H1 (cell line): Measurements from ENCODE around the gene SH3PXD2A. TPM values are rescaled to one million over a fixed set of nuclear protein-coding genes. Genes with fewer than 3 reads are reported as not detected.

Experiments
- CTCF ChIA-PET: fragments of 300-600 bp; sonication (Branson Sonifier 250); formaldehyde crosslinking; loops from one replicate; lab custom pipeline; 2021; ENCODE audit not compliant: partially characterized antibody; lab: Charles Lee
- POLR2A ChIA-PET: fragments of 300-600 bp; sonication (Branson Sonifier 250); formaldehyde crosslinking; loops from one replicate; lab custom pipeline; 2021; ENCODE audit warnings: inconsistent platforms; ENCODE audit not compliant: partially characterized antibody; lab: Charles Lee
- DNase-seq, 2 experiments: peaks; one replicate each; pipeline versions ENCODE4 v3.0.0 to v3.0.0-alpha.2; 2010 to 2022; ENCODE audit warnings: low spot score in 2 of 2, low read depth in 1 of 2, mixed read lengths in 1 of 2
- FAIRE-seq: peaks from 2 replicates; lab custom pipeline; 2011; peaks lifted over from hg19 to GRCh38; lab: Jason Lieb, UNC
- H2AFZ ChIP-seq: 2 replicates; pipeline ENCODE4 v1.8.1; 2012; ENCODE audit warnings: low read length, inconsistent platforms
- H2AK5ac ChIP-seq: 2 replicates; pipeline ENCODE4 v1.6.1; 2013; ENCODE audit warnings: low read depth, low read length
- H2BK120ac ChIP-seq: replicated peaks from 2 replicates; pipeline ENCODE3; 2013; ENCODE audit warnings: low read depth, low read length, inconsistent platforms
- H2BK12ac ChIP-seq: 2 replicates; pipeline ENCODE4 v1.6.1; 2013; ENCODE audit warnings: low read depth, low read length
- H2BK15ac ChIP-seq: 2 replicates; pipeline ENCODE4 v1.6.1; 2013; ENCODE audit warnings: low read length
- H2BK20ac ChIP-seq: 2 replicates; pipeline ENCODE4 v1.6.1; 2013; ENCODE audit warnings: low read length
- H2BK5ac ChIP-seq: 2 replicates; pipeline ENCODE4 v1.6.1; 2013; ENCODE audit warnings: low read depth, low read length
- H3K14ac ChIP-seq: 2 replicates; pipeline ENCODE4 v1.6.1; 2013; ENCODE audit warnings: inconsistent platforms; ENCODE audit not compliant: insufficient read length
- H3K18ac ChIP-seq: 2 replicates; pipeline ENCODE4 v1.6.1; 2013; ENCODE audit warnings: low read length; ENCODE audit errors: extremely low read depth
- H3K23ac ChIP-seq: 2 replicates; pipeline ENCODE4 v1.6.1; 2013; ENCODE audit warnings: inconsistent platforms; ENCODE audit not compliant: insufficient read length
- H3K23me2 ChIP-seq: 2 replicates; pipeline ENCODE4 v1.6.1; 2013; ENCODE audit warnings: low read depth, low read length
- H3K27ac ChIP-seq: 2 replicates; pipeline ENCODE4 v1.6.1; 2011; ENCODE audit warnings: low read depth, low read length, inconsistent platforms
- H3K27me3 ChIP-seq, 4 experiments: replicated peaks in 1 of 4; 1 replicate in 1 of 4; 2 replicates in 3 of 4; pipeline versions ENCODE4 v1.6.1 to v1.8.1; 2011 to 2013; ENCODE audit warnings: low read length in 3 of 4, mild to moderate bottlenecking in 3 of 4, inconsistent platforms in 2 of 4, mixed read lengths in 2 of 4, moderate library complexity in 1 of 4; ENCODE audit not compliant: control insufficient read depth in 3 of 4, insufficient read depth in 3 of 4; ENCODE audit errors: extremely low read depth in 1 of 4
- H3K36me3 ChIP-seq, 4 experiments: 2 replicates each; pipeline versions ENCODE4 v1.6.1 to v1.8.1; 2011 to 2013; ENCODE audit warnings: mild to moderate bottlenecking in 4 of 4, low read length in 3 of 4, moderate library complexity in 2 of 4, control low read depth in 1 of 4, inconsistent platforms in 1 of 4; ENCODE audit not compliant: insufficient read depth in 4 of 4, control insufficient read depth in 2 of 4
- H3K4ac ChIP-seq: replicated peaks from 2 replicates; pipeline ENCODE3; 2013; ENCODE audit warnings: low read length, low read depth, mixed read lengths, inconsistent platforms; ENCODE audit not compliant: insufficient read length
- H3K4me1 ChIP-seq, 4 experiments: replicated peaks in 1 of 4; 1 replicate in 1 of 4; 2 replicates in 3 of 4; pipeline versions ENCODE4 v1.6.1 to v1.8.1; 2011 to 2013; ENCODE audit warnings: low read length in 3 of 4, inconsistent platforms in 2 of 4, mixed read lengths in 1 of 4; ENCODE audit not compliant: insufficient read depth in 4 of 4, control insufficient read depth in 3 of 4
- H3K4me2 ChIP-seq, 2 experiments: 2 replicates each; pipeline versions ENCODE4 v1.6.1 to v1.8.1; 2011 to 2013; ENCODE audit warnings: low read depth in 2 of 2, low read length in 2 of 2, control low read depth in 1 of 2, inconsistent platforms in 1 of 2, mild to moderate bottlenecking in 1 of 2; ENCODE audit not compliant: insufficient read depth in 1 of 2
- H3K4me3 ChIP-seq, 4 experiments: fragments of 200-600, 300-600 bp in 1 of 4; sonication (generic), shearing (Covaris generic), sonication (Bioruptor Twin) in 1 of 4; 2 replicates each; pipeline versions ENCODE4 v1.5.1 to v1.8.1; 2011 to 2016; ENCODE audit warnings: low read length in 4 of 4, low read depth in 3 of 4, control low read depth in 2 of 4, inconsistent platforms in 2 of 4, mild to moderate bottlenecking in 2 of 4, mixed read lengths in 1 of 4, moderate library complexity in 1 of 4; ENCODE audit not compliant: insufficient read depth in 2 of 4; ENCODE audit errors: extremely low read depth in 1 of 4
- H3K56ac ChIP-seq: replicated peaks from 2 replicates; pipeline ENCODE3; 2013; ENCODE audit warnings: low read depth, mild to moderate bottlenecking, mixed read lengths, low read length, inconsistent platforms; ENCODE audit not compliant: insufficient read length
- H3K79me1 ChIP-seq: 2 replicates; pipeline ENCODE4 v1.6.1; 2013; ENCODE audit warnings: low read depth, low read length, control low read depth
- H3K79me2 ChIP-seq, 2 experiments: 2 replicates each; pipeline versions ENCODE4 v1.6.1 to v1.8.1; 2012 to 2013; ENCODE audit warnings: low read length in 2 of 2, mild to moderate bottlenecking in 2 of 2, inconsistent platforms in 1 of 2; ENCODE audit not compliant: insufficient read depth in 2 of 2, control insufficient read depth in 1 of 2
- H3K9ac ChIP-seq, 4 experiments: replicated peaks in 1 of 4; 1 replicate in 1 of 4; 2 replicates in 3 of 4; pipeline versions ENCODE4 v1.6.1 to v1.8.1; 2011 to 2013; ENCODE audit warnings: low read depth in 3 of 4, low read length in 3 of 4, control low read depth in 2 of 4, mild to moderate bottlenecking in 2 of 4, moderate library complexity in 2 of 4, inconsistent platforms in 1 of 4; ENCODE audit errors: extremely low read depth in 1 of 4
- H3K9me3 ChIP-seq, 2 experiments: 2 replicates each; pipeline versions ENCODE4 v1.6.1 to v1.8.1; 2012 to 2013; ENCODE audit warnings: mild to moderate bottlenecking in 2 of 2, moderate library complexity in 2 of 2, control low read depth in 1 of 2, inconsistent platforms in 1 of 2, low read depth in 1 of 2, low read length in 1 of 2, mixed read lengths in 1 of 2; ENCODE audit not compliant: insufficient read depth in 2 of 2
- H4K20me1 ChIP-seq, 2 experiments: replicated peaks in 1 of 2; 2 replicates each; pipeline versions ENCODE3 to v1.8.1; 2011 to 2013; ENCODE audit warnings: inconsistent platforms in 2 of 2, low read length in 2 of 2, mild to moderate bottlenecking in 1 of 2; ENCODE audit not compliant: insufficient read depth in 2 of 2, control insufficient read depth in 1 of 2
- H4K5ac ChIP-seq: 2 replicates; pipeline ENCODE4 v1.6.1; 2013; ENCODE audit warnings: low read length, low read depth, mixed read lengths, inconsistent platforms; ENCODE audit not compliant: insufficient read length
- H4K8ac ChIP-seq: 2 replicates; pipeline ENCODE4 v1.8.0; 2013; ENCODE audit warnings: mild to moderate bottlenecking, moderate library complexity, low read length, inconsistent platforms; ENCODE audit not compliant: insufficient read depth; ENCODE audit errors: extremely low read depth
- H4K91ac ChIP-seq: replicated peaks from 2 replicates; pipeline ENCODE3; 2013; ENCODE audit warnings: low read length, mixed read lengths, inconsistent platforms; ENCODE audit not compliant: insufficient read length
- BRCA1 ChIP-seq: IDR thresholded peaks from 2 replicates; pipeline ENCODE4 v1.6.1; 2012; ENCODE audit warnings: low read depth, low read length, improper control_type of control experiment
- CBX8 ChIP-seq: fragments of 300-800, 300-1000 bp; sonication (generic); IDR thresholded peaks from 2 replicates; pipeline ENCODE4 v1.7.1; 2016; ENCODE audit warnings: low read depth, low read length, borderline replicate concordance
- CHD2 ChIP-seq: IDR thresholded peaks from 2 replicates; pipeline ENCODE4 v1.6.1; 2012; ENCODE audit warnings: low read length, improper control_type of control experiment
- GABPA ChIP-seq: IDR thresholded peaks from 2 replicates; pipeline ENCODE4 v1.6.1; 2011; ENCODE audit warnings: mild to moderate bottlenecking, low read length, moderate library complexity, borderline replicate concordance; ENCODE audit not compliant: insufficient read depth
- NANOG ChIP-seq: IDR thresholded peaks from 2 replicates; pipeline ENCODE4 v1.6.1; 2011; ENCODE audit warnings: low read length, low read depth, mild to moderate bottlenecking, inconsistent platforms; ENCODE audit not compliant: insufficient read depth, poor library complexity, severe bottlenecking
- RBBP5 ChIP-seq: IDR thresholded peaks from 2 replicates; pipeline ENCODE4 v1.7.1; 2012; ENCODE audit warnings: low read depth, mild to moderate bottlenecking, inconsistent platforms, low read length, moderate library complexity, borderline replicate concordance
- RFX5 ChIP-seq: IDR thresholded peaks from 2 replicates; pipeline ENCODE4 v1.6.1; 2011; ENCODE audit warnings: low read depth, low read length, improper control_type of control experiment, borderline replicate concordance
- SP1 ChIP-seq: IDR thresholded peaks from 2 replicates; pipeline ENCODE4 v1.6.1; 2011; ENCODE audit warnings: low read depth, low read length
- SP2 ChIP-seq: IDR thresholded peaks from 2 replicates; pipeline ENCODE4 v1.6.1; 2012; ENCODE audit warnings: mild to moderate bottlenecking, low read length, inconsistent platforms
- TBP ChIP-seq: IDR thresholded peaks from 2 replicates; pipeline ENCODE4 v1.6.1; 2011; ENCODE audit warnings: low read depth, low read length, improper control_type of control experiment
- YY1 ChIP-seq: IDR thresholded peaks from 2 replicates; pipeline ENCODE4 v1.6.1; 2011; ENCODE audit warnings: low read depth, mild to moderate bottlenecking, low read length
- ZNF274 ChIP-seq: IDR thresholded peaks from 2 replicates; pipeline ENCODE4 v1.7.0; 2012; ENCODE audit warnings: low read length, borderline replicate concordance; ENCODE audit errors: extremely low read depth
- WGBS, 2 experiments: shearing (Covaris generic) in 1 of 2; methylation state at CpG; one replicate each; pipeline versions ENCODE4 v1.1.6 to v1.1.7; 2013 to 2015; ENCODE audit warnings: low lambda C conversion rate in 2 of 2, mixed read lengths in 2 of 2, inconsistent platforms in 1 of 2, low coverage in 1 of 2, missing lambda C conversion rate in 1 of 2; ENCODE audit not compliant: insufficient replicate concordance in 2 of 2, insufficient coverage in 1 of 2, insufficient read length in 1 of 2; ENCODE audit errors: extremely low coverage in 1 of 2, missing lambda C conversion rate in 1 of 2; 5-methylcytosine and 5-hydroxymethylcytosine counted together
- polyA plus RNA-seq, 7 experiments: library from polyadenylated mRNA; depleted of rRNA in 3 of 7; stranded (reverse) in 5 of 7; unstranded in 2 of 7; fragments of >200 nt in 5 of 7; fragments of 200-250 nt in 2 of 7; gene quantifications; 1 replicate in 5 of 7; 2 replicates in 1 of 7; 4 replicates in 1 of 7; pipeline versions ENCODE4 v1.2.1 to v1.2.3, GENCODE V29; 2011 to 2013; ENCODE audit warnings: missing spikeins in 2 of 7, mixed read lengths in 2 of 7
- total RNA-seq: library from RNA; stranded (reverse); fragmentation: NEBNext Ultra II Directional; extraction: Animal tissue kit (Norgen Biotek cat#: 25700); gene quantifications from 2 replicates; pipeline ENCODE4 v1.2.1, GENCODE V29; 2021
- TF ChIP-seq, protein P1 (sequence below): IDR thresholded peaks from 2 replicates; pipeline ENCODE4 v1.6.1; 2011; ENCODE audit warnings: low read depth, mild to moderate bottlenecking, low read length; ENCODE audit not compliant: insufficient read depth

Gene SH3PXD2A
- total and polyA plus RNA-seq, 2 of the 8 experiments (the other 6 are each of a cell fraction or from before 2014, with no cell fraction given): 5.4 to 16.3 TPM

DNA sequence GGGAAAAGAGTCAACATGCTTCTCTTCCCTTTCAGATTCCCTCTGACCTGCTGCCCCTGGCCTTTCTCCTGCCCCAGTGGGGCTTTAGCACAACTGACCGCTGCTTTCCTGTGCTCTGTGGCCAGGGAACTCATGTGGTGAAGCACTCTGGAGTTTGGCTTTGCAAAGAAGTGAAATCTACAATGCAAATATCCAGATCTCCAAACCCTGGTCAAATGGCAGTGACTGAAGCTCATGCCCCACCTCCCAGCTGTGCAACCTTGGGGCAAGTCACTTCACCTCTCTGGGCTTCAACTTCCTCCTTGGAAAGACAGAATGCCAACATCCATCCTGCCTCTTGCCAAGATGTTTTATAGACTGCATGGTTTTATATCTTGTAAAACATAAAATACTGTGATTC, 204.0 kb downstream of the SH3PXD2A start:
- H2AK5ac ChIP-seq: no peak overlapping the region
- peak overlapping the region; percentile 25; the same call in 1 of the 2 replicates for H3K18ac ChIP-seq
- H3K23ac ChIP-seq: no peak overlapping the region
- CTCF ChIA-PET: interaction anchor here (1.4 to 27.1 kb wide), 5 partner anchors 11 to 58 kb away, joined by 6 to 336 read pairs (median 21); no protein-coding TSS in a partner anchor
- no peak overlapping the region for H4K8ac ChIP-seq
- no peaks in the 10 kb centered on the region for H3K9me3 ChIP-seq
- H3K4me3 ChIP-seq: no peak overlapping the region
- H3K23me2 ChIP-seq: no peaks in the 10 kb centered on the region
- no peak overlapping the region for H2BK20ac ChIP-seq
- peak overlapping the region in 1 of 2 experiments; percentile 28; a peak in 2 of 4 replicates for H3K4me2 ChIP-seq
- H2AFZ ChIP-seq: no peak overlapping the region
- no peak overlapping the region for H3K56ac ChIP-seq
- H3K4ac ChIP-seq: no peak overlapping the region
- POLR2A ChIA-PET: interaction anchor here (2.1 kb wide), 1 partner anchor 9 kb away, joined by 9 read pairs; no protein-coding TSS in a partner anchor
- peak overlapping the region; percentile 64; the same call in 1 of the 2 replicates for H2BK12ac ChIP-seq
- 0 out of 4 replicates have a peak, but pooled peaks cover 0 to 3% of the 10 kb centered on the region in 2 experiments for H3K79me2 ChIP-seq
- H4K5ac ChIP-seq: no peak overlapping the region
- H4K91ac ChIP-seq: no peak overlapping the region
- H3K14ac ChIP-seq: no peak overlapping the region
- no peak overlapping the region for H3K9ac ChIP-seq
- 0 out of 2 replicates have a peak overlapping the region, but pooled peaks have one; percentile 40 for H2BK5ac ChIP-seq
- H2BK120ac ChIP-seq: no peak overlapping the region
- H4K20me1 ChIP-seq: peaks cover 0 to 2% of the 10 kb centered on the region in 2 experiments
- peaks cover 0 to 34% (median 20%) of the 10 kb centered on the region in 4 experiments; a peak in 6 of 7 replicates for H3K4me1 ChIP-seq
- no peak overlapping the region for H2BK15ac ChIP-seq
- DNase-seq (no peak), FAIRE-seq (peak; percentile 88)
- 0 out of 8 replicates have a peak, but pooled peaks cover 0 to 2% (median 0%) of the 10 kb centered on the region in 4 experiments for H3K36me3 ChIP-seq
- no peaks in the 10 kb centered on the region for H3K27me3 ChIP-seq
- no peaks in the 10 kb centered on the region; the same call in 1 of the 2 replicates for H3K79me1 ChIP-seq
- 23% methylated on average over 1 of the region's 1 CpG; no CpG with 5 or more reads in 1 of the 2 experiments for WGBS, 2 experiments
- H3K27ac ChIP-seq: peak overlapping the region; percentile 60; the same call in 1 of the 2 replicates
- no peak for TF ChIP-seq GABPA
- TF ChIP-seq TBP: no peak
- no peak for TF ChIP-seq SP2
- no peak for TF ChIP-seq CBX8
- no peak for TF ChIP-seq YY1
- no peak for TF ChIP-seq ZNF274
- TF ChIP-seq BRCA1: no peak
- no peak for TF ChIP-seq SP1
- TF ChIP-seq RFX5: no peak
- TF ChIP-seq, protein P1, sequence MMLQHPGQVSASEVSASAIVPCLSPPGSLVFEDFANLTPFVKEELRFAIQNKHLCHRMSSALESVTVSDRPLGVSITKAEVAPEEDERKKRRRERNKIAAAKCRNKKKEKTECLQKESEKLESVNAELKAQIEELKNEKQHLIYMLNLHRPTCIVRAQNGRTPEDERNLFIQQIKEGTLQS: no peak
- no peak for TF ChIP-seq RBBP5
- TF ChIP-seq CHD2: no peak
- TF ChIP-seq NANOG: no peak
